ENCODE results near the gene IL12RB2. TPM values are rescaled to one million over a fixed set of nuclear protein-coding genes. Genes with fewer than 3 reads are reported as not detected.

The IL12RB2 gene
- total and polyA plus RNA-seq, 10 of the 15 experiments (the other 5 are each of a cell fraction or from before 2014, with no cell fraction given), result 0.15 to 1.1 (median 0.54) TPM; not detected in 1

DNA sequence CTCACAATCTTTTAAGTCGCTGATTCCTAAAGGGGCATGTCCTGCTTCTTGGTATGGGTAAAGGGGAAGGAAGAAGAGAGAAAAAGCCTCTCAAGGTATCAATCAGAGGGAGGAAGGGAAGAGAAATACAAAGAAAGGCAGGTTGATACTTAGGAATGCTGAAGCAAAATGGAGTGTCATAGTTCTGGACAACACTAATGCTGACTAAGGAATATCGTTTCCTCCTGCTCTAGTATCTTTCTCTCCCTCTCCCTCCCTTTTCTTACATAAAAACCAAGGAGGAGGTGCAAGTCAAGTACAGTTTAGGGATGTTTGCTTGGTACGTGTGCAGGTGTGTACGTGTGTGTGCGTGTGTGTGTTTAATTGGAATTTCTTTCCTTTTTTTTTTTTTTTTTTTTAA is 44.9 kb upstream of the IL12RB2 start:
- TF ChIP-seq ZNF274 (IDR thresholded peaks at IDR 0.05; ENCODE audit: insufficient read depth, insufficient read length) (no peak), MYB (IDR thresholded peaks at IDR 0.05; ENCODE audit: borderline replicate concordance, low read depth, low read length) (no peak), CHD2 (IDR thresholded peaks at IDR 0.05; ENCODE audit: borderline replicate concordance, low read depth, low read length) (no peak), ZNF207 (IDR thresholded peaks at IDR 0.05; ENCODE audit: borderline replicate concordance) (no peak), KAT2A (conservative IDR thresholded peaks at IDR 0.05; ENCODE audit: control insufficient read depth, low read depth, low read length) (no peak), ZNF592 (IDR thresholded peaks at IDR 0.05) (no peak), MTA3 (IDR thresholded peaks at IDR 0.05; ENCODE audit: borderline replicate concordance, low read length) (no peak), JUNB (IDR thresholded peaks at IDR 0.05) (no peak), EED (IDR thresholded peaks at IDR 0.05; ENCODE audit: low read depth) (no peak), ATF2 (IDR thresholded peaks at IDR 0.05; ENCODE audit: low read length) (no peak), SUPT20H (IDR thresholded peaks at IDR 0.05; ENCODE audit: borderline replicate concordance, control insufficient read depth, low read depth, low read length) (no peak), HDGF (IDR thresholded peaks at IDR 0.05) (no peak), ZBED1 (IDR thresholded peaks at IDR 0.05; ENCODE audit: borderline replicate concordance) (no peak), IRF4 (IDR thresholded peaks at IDR 0.05; ENCODE audit: low read depth, low read length) (no peak)
- intact Hi-C loops (cut with micrococcal nuclease; ENCODE audit: unreplicated experiment), result no loop called here
- ChIA-PET SMC1A (ENCODE audit: uncharacterized antibody, unreplicated experiment) (no interaction called here), RAD21 (ENCODE audit: unreplicated experiment) (interaction anchor here (0.6 to 2.0 kb wide), 3 partner anchors 48 to 238 kb away, joined by 3 to 5 read pairs (median 3); no protein-coding TSS in a partner anchor), POLR2A (no interaction called here), CTCF (interaction anchor here (1.2 to 1.5 kb wide), 2 partner anchors 11 to 49 kb away, joined by 3 to 4 read pairs; no protein-coding TSS in a partner anchor)
- H3K36me3 ChIP-seq (ENCODE audit: control insufficient read depth in 2 of 2, insufficient read depth in 2 of 2, low read length in 1 of 2), result no peaks in the 10 kb centered on the region
- H2AFZ ChIP-seq (ENCODE audit: control insufficient read depth, low read depth, low read length), result no peak overlapping the region
- no TSS peak for BruUV-seq (replicated peaks)
- no peak overlapping the region for H3K4me2 ChIP-seq (ENCODE audit: control insufficient read depth, insufficient read depth)
- in situ Hi-C loops (cut with MboI), result no loop called here
- no peaks in the 10 kb centered on the region for H3K9me3 ChIP-seq (replicated peaks; ENCODE audit: control insufficient read depth, insufficient read depth, low read length)
- ATAC-seq, result no peak
- H3K79me2 ChIP-seq (ENCODE audit: control insufficient read depth, insufficient read depth, low read length), result no peaks in the 10 kb centered on the region
- no peak overlapping the region for H3K27ac ChIP-seq (ENCODE audit: control insufficient read depth, insufficient read depth)
- H3K4me3 ChIP-seq, result no peak overlapping the region
- H3K27me3 ChIP-seq (replicated peaks in 1 of 2; ENCODE audit: control insufficient read depth in 2 of 2, insufficient read depth in 2 of 2, low read length in 1 of 2), result no peaks in the 10 kb centered on the region
- H3K9ac ChIP-seq (ENCODE audit: control insufficient read depth, insufficient read depth, low read length), result no peak overlapping the region
- FAIRE-seq, result no peak
- no peaks in the 10 kb centered on the region for H3K4me1 ChIP-seq (ENCODE audit: control insufficient read depth, insufficient read depth, low read length)
- DNase-seq (ENCODE audit: low read depth, low spot score), result no peak
- WGBS (ENCODE audit: insufficient coverage, insufficient replicate concordance, low lambda C conversion rate, missing lambda C conversion rate), result 64% methylated on average over 5 of the region's 5 CpGs
- no peaks in the 10 kb centered on the region for H4K20me1 ChIP-seq (ENCODE audit: control insufficient read depth, insufficient read depth)
